H9 (cell line): Measurements from ENCODE around the gene DAB2IP. TPM values are rescaled to one million over a fixed set of nuclear protein-coding genes. Genes with fewer than 3 reads are reported as not detected.

ENCODE experiments used
- DNase-seq: peaks from one replicate; pipeline ENCODE4 v3.0.0-alpha.2; 2017
- H2AFZ ChIP-seq: one replicate; pipeline ENCODE4 v1.6.1; 2013; ENCODE audit warnings: mild to moderate bottlenecking, low read length, control low read depth, moderate library complexity
- H2AK5ac ChIP-seq: 2 replicates; pipeline ENCODE4 v1.6.1; 2013; ENCODE audit warnings: low read length, control low read depth, mixed read lengths; ENCODE audit not compliant: insufficient read length
- H2BK120ac ChIP-seq: one replicate; pipeline ENCODE4 v1.6.1; 2013; ENCODE audit warnings: low read depth, mild to moderate bottlenecking, low read length, control low read depth, inconsistent platforms; ENCODE audit not compliant: poor library complexity, severe bottlenecking
- H2BK12ac ChIP-seq: 2 replicates; pipeline ENCODE4 v1.6.1; 2013; ENCODE audit warnings: low read length, control low read depth, mixed read lengths, low read depth; ENCODE audit not compliant: insufficient read length
- H2BK15ac ChIP-seq: 2 replicates; pipeline ENCODE4 v1.6.1; 2013; ENCODE audit warnings: low read depth, low read length, control low read depth
- H2BK20ac ChIP-seq: one replicate; pipeline ENCODE4 v1.6.1; 2013; ENCODE audit warnings: low read depth, mild to moderate bottlenecking, low read length, control low read depth, inconsistent platforms; ENCODE audit not compliant: poor library complexity, severe bottlenecking
- H2BK5ac ChIP-seq: 2 replicates; pipeline ENCODE4 v1.6.1; 2013; ENCODE audit warnings: low read length, control low read depth, mixed read lengths; ENCODE audit not compliant: insufficient read length
- H3K14ac ChIP-seq: 2 replicates; pipeline ENCODE4 v1.6.1; 2013; ENCODE audit warnings: low read length, control low read depth; ENCODE audit not compliant: insufficient read depth
- H3K18ac ChIP-seq: 2 replicates; pipeline ENCODE4 v1.6.1; 2013; ENCODE audit warnings: low read depth, mild to moderate bottlenecking, mixed read lengths, low read length, control low read depth; ENCODE audit not compliant: insufficient read length
- H3K23ac ChIP-seq: 2 replicates; pipeline ENCODE4 v1.6.1; 2013; ENCODE audit warnings: low read length, control low read depth, mixed read lengths, low read depth; ENCODE audit not compliant: insufficient read length
- H3K23me2 ChIP-seq: 2 replicates; pipeline ENCODE4 v1.6.1; 2013; ENCODE audit warnings: low read depth, mild to moderate bottlenecking, mixed read lengths, low read length, control low read depth; ENCODE audit not compliant: insufficient read length, poor library complexity, severe bottlenecking
- H3K27ac ChIP-seq: 2 replicates; pipeline ENCODE4 v1.5.1; 2013; ENCODE audit warnings: low read length, control low read depth, mixed read lengths, low read depth; ENCODE audit not compliant: insufficient read length
- H3K27me3 ChIP-seq: 2 replicates; pipeline ENCODE4 v1.6.1; 2013; ENCODE audit warnings: low read length, control low read depth, inconsistent platforms; ENCODE audit not compliant: insufficient read depth
- H3K4ac ChIP-seq: 2 replicates; pipeline ENCODE4 v1.6.1; 2013; ENCODE audit warnings: low read depth, mild to moderate bottlenecking, control low read depth, inconsistent platforms, low read length, moderate library complexity
- H3K4me1 ChIP-seq: 2 replicates; pipeline ENCODE4 v1.6.1; 2013; ENCODE audit warnings: low read length, control low read depth, inconsistent platforms; ENCODE audit not compliant: insufficient read depth
- H3K4me2 ChIP-seq: 2 replicates; pipeline ENCODE4 v1.6.1; 2013; ENCODE audit warnings: low read length, control low read depth, mixed read lengths; ENCODE audit not compliant: insufficient read length, insufficient read depth
- H3K56ac ChIP-seq: 2 replicates; pipeline ENCODE4 v1.6.1; 2013; ENCODE audit warnings: low read depth, mild to moderate bottlenecking, mixed read lengths, low read length, control low read depth; ENCODE audit not compliant: insufficient read length
- H3K79me1 ChIP-seq: 2 replicates; pipeline ENCODE4 v1.6.1; 2013; ENCODE audit warnings: low read depth, mild to moderate bottlenecking, moderate library complexity, low read length, control low read depth, inconsistent platforms; ENCODE audit not compliant: insufficient read depth, poor library complexity, severe bottlenecking
- H3K79me2 ChIP-seq: 2 replicates; pipeline ENCODE4 v1.6.1; 2013; ENCODE audit warnings: low read length, control low read depth, inconsistent platforms; ENCODE audit not compliant: insufficient read depth
- H3K9ac ChIP-seq: 2 replicates; pipeline ENCODE4 v1.6.1; 2013; ENCODE audit warnings: low read length, control low read depth, mixed read lengths; ENCODE audit not compliant: insufficient read length; ENCODE audit errors: extremely low read depth
- H3K9me3 ChIP-seq: one replicate; pipeline ENCODE4 v1.6.1; 2013; ENCODE audit warnings: low read depth, low read length, inconsistent platforms; ENCODE audit not compliant: control insufficient read depth
- H3T11ph ChIP-seq: one replicate; pipeline ENCODE4 v1.6.1; 2013; ENCODE audit warnings: mild to moderate bottlenecking, low read length, control low read depth, inconsistent platforms
- H4K20me1 ChIP-seq: one replicate; pipeline ENCODE4 v1.6.1; 2013; ENCODE audit not compliant: control insufficient read depth, insufficient read length, insufficient read depth
- H4K5ac ChIP-seq: 2 replicates; pipeline ENCODE4 v1.6.1; 2013; ENCODE audit warnings: low read depth, mild to moderate bottlenecking, mixed read lengths, low read length, control low read depth; ENCODE audit not compliant: insufficient read length
- H4K8ac ChIP-seq: replicated peaks from 2 replicates; pipeline ENCODE4 v1.6.1; 2013; ENCODE audit warnings: low read length, control low read depth, mixed read lengths, low read depth; ENCODE audit not compliant: insufficient read length
- H4K91ac ChIP-seq: 2 replicates; pipeline ENCODE4 v1.6.1; 2013; ENCODE audit warnings: low read depth, mild to moderate bottlenecking, moderate library complexity, mixed read lengths, low read length, control low read depth; ENCODE audit not compliant: insufficient read length
- H3K27ac Mint-ChIP-seq, 3 experiments: 2 replicates in 2 of 3; 3 replicates in 1 of 3; pipeline ENCODE4 v1.8.0; 2020 to 2021; ENCODE audit warnings: mixed read lengths in 3 of 3, mild to moderate bottlenecking in 1 of 3, moderate library complexity in 1 of 3
- H3K27me3 Mint-ChIP-seq: 2 replicates; pipeline ENCODE4 v1.8.0; 2021; ENCODE audit warnings: low read depth, mild to moderate bottlenecking, moderate library complexity, mixed read lengths
- H3K36me3 Mint-ChIP-seq, 3 experiments: 2 replicates in 2 of 3; 3 replicates in 1 of 3; pipeline ENCODE4 v1.8.0; 2020 to 2021; ENCODE audit warnings: low read depth in 3 of 3, mixed read lengths in 3 of 3; ENCODE audit not compliant: insufficient read depth in 1 of 3
- H3K4me1 Mint-ChIP-seq, 2 experiments: 2 replicates each; pipeline ENCODE4 v1.8.0; 2020; ENCODE audit warnings: mixed read lengths in 2 of 2
- H3K4me3 Mint-ChIP-seq, 2 experiments: 2 replicates in 1 of 2; 3 replicates in 1 of 2; pipeline ENCODE4 v1.8.0; 2020 to 2021; ENCODE audit warnings: mild to moderate bottlenecking in 2 of 2, mixed read lengths in 2 of 2, moderate library complexity in 1 of 2
- H3K9me3 Mint-ChIP-seq, 2 experiments: 2 replicates in 1 of 2; 3 replicates in 1 of 2; pipeline ENCODE4 v1.8.0; 2020; ENCODE audit warnings: mild to moderate bottlenecking in 2 of 2, mixed read lengths in 2 of 2, moderate library complexity in 1 of 2
- WGBS: extraction: QIAGEN DNeasy Blood & Tissue Kit; methylation state at CpG from one replicate; pipeline ENCODE4 v1.1.7; 2013; ENCODE audit warnings: missing lambda C conversion rate, low lambda C conversion rate, mixed read lengths; ENCODE audit not compliant: insufficient read length; ENCODE audit errors: extremely low coverage; 5-methylcytosine and 5-hydroxymethylcytosine counted together
- total RNA-seq: library from RNA; stranded (reverse); gene quantifications from 2 replicates; pipeline ENCODE4 v1.2.1, GENCODE V29; 2021
- TF ChIP-seq, protein P1 (sequence below): fragments of 200-600 bp; sonication (generic); conservative IDR thresholded peaks from 3 replicates; pipeline ENCODE4 v1.8.0; 2021; ENCODE audit warnings: antibody characterized with exemption, mild to moderate bottlenecking

DAB2IP gene
- total RNA-seq, 1 experiment from 2014 or later = 22.6 TPM

DNA sequence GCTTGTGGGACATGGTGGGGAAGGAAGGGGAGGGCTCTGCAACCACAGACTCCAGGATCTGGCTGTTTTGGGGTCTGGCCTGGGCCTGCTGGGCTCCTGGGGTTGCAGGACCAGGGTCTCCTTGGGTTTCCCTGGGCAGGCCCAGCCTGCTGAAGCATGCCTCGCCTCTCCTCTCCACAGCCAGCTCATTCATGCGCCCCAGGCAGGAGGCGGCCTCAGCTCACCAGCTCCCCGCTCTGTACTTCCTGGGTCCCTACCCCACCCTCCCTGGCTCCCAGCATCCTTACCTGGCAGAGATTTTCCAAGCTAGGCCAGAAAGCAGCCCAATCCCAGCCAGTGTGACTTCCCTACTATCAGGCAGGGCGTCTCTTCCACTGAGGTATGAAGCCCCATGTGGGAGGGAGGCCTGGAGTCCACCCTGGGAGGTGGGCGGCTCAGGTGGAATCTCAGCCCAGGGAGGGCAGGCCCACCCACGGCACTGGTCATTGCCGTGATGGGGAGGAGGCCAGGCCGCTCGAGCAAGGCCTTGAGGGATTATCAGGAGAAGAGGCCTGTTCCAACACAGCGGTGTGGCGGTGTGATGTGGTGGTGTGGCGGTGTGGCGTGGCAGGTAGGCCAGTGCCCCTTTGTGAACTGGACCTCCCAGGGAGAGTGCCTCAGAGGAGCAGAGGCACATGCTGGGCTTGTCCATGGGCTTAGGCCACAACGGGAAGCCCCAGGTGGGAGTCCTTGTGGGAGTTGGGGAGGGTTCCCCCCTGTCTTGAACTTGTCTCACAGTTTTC is 103.4 kb downstream of the DAB2IP start:
- Histone ChIP-seq H3K4ac (no peak overlapping the region), H3K4me2 (no peak overlapping the region), H2BK5ac (no peak overlapping the region), H2AFZ (no peak overlapping the region), H2BK15ac (no peak overlapping the region), H3K18ac (no peak overlapping the region), H4K8ac (no peak overlapping the region), H2BK120ac (no peak overlapping the region), H3K79me1 (no peaks in the 10 kb centered on the region), H3K27me3 (no peaks in the 10 kb centered on the region), H2BK20ac (no peak overlapping the region), H4K91ac (no peak overlapping the region), H3T11ph (no peak overlapping the region), H3K9ac (no peak overlapping the region), H3K9me3 (no peaks in the 10 kb centered on the region), H2AK5ac (no peak overlapping the region), H3K23me2 (no peaks in the 10 kb centered on the region), H3K79me2 (no peaks in the 10 kb centered on the region), H3K56ac (no peak overlapping the region), H2BK12ac (no peak overlapping the region), H4K5ac (no peak overlapping the region), H4K20me1 (peaks cover 2% of the 10 kb centered on the region), H3K14ac (no peak overlapping the region; the same call in 1 of the 2 replicates), H3K27ac (no peak overlapping the region), H3K4me1 (no peaks in the 10 kb centered on the region), H3K23ac (no peak overlapping the region)
- Mint-ChIP-seq H3K9me3 (no peaks in the 10 kb centered on the region; a peak in 1 of 5 replicates), H3K27ac (peak overlapping the region in 1 of 3 experiments; percentile 67; a peak in 1 of 7 replicates), H3K4me3 (no peak overlapping the region; a peak in 1 of 5 replicates), H3K27me3 (no peaks in the 10 kb centered on the region), H3K4me1 (peaks cover 8 to 9% of the 10 kb centered on the region in 2 experiments), H3K36me3 (peaks cover 2 to 13% (median 10%) of the 10 kb centered on the region in 3 experiments; a peak in 6 of 7 replicates)
- DNase-seq = no peak
- TF ChIP-seq, protein P1, sequence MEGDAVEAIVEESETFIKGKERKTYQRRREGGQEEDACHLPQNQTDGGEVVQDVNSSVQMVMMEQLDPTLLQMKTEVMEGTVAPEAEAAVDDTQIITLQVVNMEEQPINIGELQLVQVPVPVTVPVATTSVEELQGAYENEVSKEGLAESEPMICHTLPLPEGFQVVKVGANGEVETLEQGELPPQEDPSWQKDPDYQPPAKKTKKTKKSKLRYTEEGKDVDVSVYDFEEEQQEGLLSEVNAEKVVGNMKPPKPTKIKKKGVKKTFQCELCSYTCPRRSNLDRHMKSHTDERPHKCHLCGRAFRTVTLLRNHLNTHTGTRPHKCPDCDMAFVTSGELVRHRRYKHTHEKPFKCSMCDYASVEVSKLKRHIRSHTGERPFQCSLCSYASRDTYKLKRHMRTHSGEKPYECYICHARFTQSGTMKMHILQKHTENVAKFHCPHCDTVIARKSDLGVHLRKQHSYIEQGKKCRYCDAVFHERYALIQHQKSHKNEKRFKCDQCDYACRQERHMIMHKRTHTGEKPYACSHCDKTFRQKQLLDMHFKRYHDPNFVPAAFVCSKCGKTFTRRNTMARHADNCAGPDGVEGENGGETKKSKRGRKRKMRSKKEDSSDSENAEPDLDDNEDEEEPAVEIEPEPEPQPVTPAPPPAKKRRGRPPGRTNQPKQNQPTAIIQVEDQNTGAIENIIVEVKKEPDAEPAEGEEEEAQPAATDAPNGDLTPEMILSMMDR = no peak
- WGBS = no CpG with 5 or more reads among the region's 15 CpGs
